GM18498 (cell line): ENCODE measurements around the gene CYTH3.
"Not testable (repeated sequence)": the region's sequence is repeated elsewhere in the genome, so short reads cannot be mapped to it uniquely, and the experiment has no call there.

Experiments
- ATAC-seq: cut with Tn5 transposase; IDR thresholded peaks from one replicate; pipeline ENCODE4 v1.9.1; 2021; ENCODE audit warnings: mild to moderate bottlenecking, moderate library complexity; ENCODE audit not compliant: unreplicated experiment

CYTH3 gene

GRCh38 chr7:6272481-6273323 is at the start of gene CYTH3:
Gene CYTH3, minus strand, starts transcription at chr7:6272624. Its CDS starts 117 bp downstream, at chr7:6272507.
- ATAC-seq, result peak; percentile 87

- no peak for ATAC-seq
Measured at GRCh38 chr7:6320791-6321190, 48.4 kb upstream of the CYTH3 start.

GRCh38 chr7:6317797-6318438 is 45.5 kb upstream of the CYTH3 start:
- no peak for ATAC-seq

GRCh38 chr7:6316226-6316625 is 43.8 kb upstream of the CYTH3 start:
- ATAC-seq, result no peak

- no peak for ATAC-seq
Measured at GRCh38 chr7:6315746-6316145, 43.3 kb upstream of the CYTH3 start.

GRCh38 chr7:6310271-6310993 is 38.0 kb upstream of the CYTH3 start:
- no peak for ATAC-seq

- no peak for ATAC-seq
Measured at GRCh38 chr7:6307762-6308161, 35.3 kb upstream of the CYTH3 start.

- ATAC-seq, result no peak
Measured at GRCh38 chr7:6306471-6306870, 34.0 kb upstream of the CYTH3 start.

- no peak for ATAC-seq
Measured at GRCh38 chr7:6305330-6305729, 32.9 kb upstream of the CYTH3 start.

- not testable (repeated sequence) for ATAC-seq
Measured at GRCh38 chr7:6301446-6301845, 29.0 kb upstream of the CYTH3 start.

- no peak for ATAC-seq
Measured at GRCh38 chr7:6299774-6300173, 27.4 kb upstream of the CYTH3 start.

GRCh38 chr7:6294839-6295238 is 22.4 kb upstream of the CYTH3 start:
- ATAC-seq, result no peak

GRCh38 chr7:6293202-6293601 is 20.8 kb upstream of the CYTH3 start:
- no peak for ATAC-seq

GRCh38 chr7:6291941-6292340 is 19.5 kb upstream of the CYTH3 start:
- not testable (repeated sequence) for ATAC-seq

- ATAC-seq, result no peak
Measured at GRCh38 chr7:6291531-6291930, 19.1 kb upstream of the CYTH3 start.

GRCh38 chr7:6290319-6290741 is 17.9 kb upstream of the CYTH3 start:
- no peak for ATAC-seq

- ATAC-seq, result no peak
Measured at GRCh38 chr7:6288270-6288860, 15.9 kb upstream of the CYTH3 start.

- no peak for ATAC-seq
Measured at GRCh38 chr7:6286486-6286885, 14.1 kb upstream of the CYTH3 start.

GRCh38 chr7:6284461-6285360 is 12.3 kb upstream of the CYTH3 start:
- no peak for ATAC-seq

GRCh38 chr7:6284055-6284400 is 11.6 kb upstream of the CYTH3 start:
- ATAC-seq, result no peak
